ENCODE measurements around the gene PODXL.

DNA sequence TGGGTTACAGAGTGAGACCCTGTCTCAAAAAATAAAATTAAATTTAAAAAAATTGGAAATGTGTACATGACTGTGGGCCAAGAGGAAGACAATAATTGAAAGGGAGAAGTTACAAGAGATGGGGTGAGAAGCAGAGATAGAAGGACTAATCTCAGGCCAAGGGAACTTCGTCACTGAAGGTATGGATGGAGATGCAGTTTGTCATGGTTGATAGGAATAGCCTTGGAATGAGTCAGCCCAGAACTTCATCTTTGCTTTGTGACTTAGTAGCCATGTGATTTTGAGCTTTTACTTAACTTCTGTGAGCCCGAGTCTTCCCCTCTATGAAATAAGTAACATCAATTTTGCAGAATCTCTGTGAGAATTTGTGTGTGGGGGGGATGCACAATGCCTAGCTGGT lies 6.5 kb upstream of the PODXL start:
- TF ChIP-seq HDGF (IDR thresholded peaks at IDR 0.05) (no peak), TAF1 (IDR thresholded peaks at IDR 0.05; ENCODE audit: borderline replicate concordance, low read depth, low read length) (no peak), POLR2AphosphoS2 (IDR thresholded peaks at IDR 0.05; ENCODE audit: low read depth, low read length) (no peak), NR2C1 (IDR thresholded peaks at IDR 0.05) (no peak), TBL1XR1 (IDR thresholded peaks at IDR 0.05; ENCODE audit: low read depth, low read length) (no peak), SP1 (IDR thresholded peaks at IDR 0.05; ENCODE audit: low read depth, low read length) (no peak)
- TF ChIP-seq, protein P1, sequence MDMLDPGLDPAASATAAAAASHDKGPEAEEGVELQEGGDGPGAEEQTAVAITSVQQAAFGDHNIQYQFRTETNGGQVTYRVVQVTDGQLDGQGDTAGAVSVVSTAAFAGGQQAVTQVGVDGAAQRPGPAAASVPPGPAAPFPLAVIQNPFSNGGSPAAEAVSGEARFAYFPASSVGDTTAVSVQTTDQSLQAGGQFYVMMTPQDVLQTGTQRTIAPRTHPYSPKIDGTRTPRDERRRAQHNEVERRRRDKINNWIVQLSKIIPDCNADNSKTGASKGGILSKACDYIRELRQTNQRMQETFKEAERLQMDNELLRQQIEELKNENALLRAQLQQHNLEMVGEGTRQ (IDR thresholded peaks at IDR 0.05; ENCODE audit: borderline replicate concordance, low read depth, low read length), result no peak
- TF ChIP-seq, protein P2, sequence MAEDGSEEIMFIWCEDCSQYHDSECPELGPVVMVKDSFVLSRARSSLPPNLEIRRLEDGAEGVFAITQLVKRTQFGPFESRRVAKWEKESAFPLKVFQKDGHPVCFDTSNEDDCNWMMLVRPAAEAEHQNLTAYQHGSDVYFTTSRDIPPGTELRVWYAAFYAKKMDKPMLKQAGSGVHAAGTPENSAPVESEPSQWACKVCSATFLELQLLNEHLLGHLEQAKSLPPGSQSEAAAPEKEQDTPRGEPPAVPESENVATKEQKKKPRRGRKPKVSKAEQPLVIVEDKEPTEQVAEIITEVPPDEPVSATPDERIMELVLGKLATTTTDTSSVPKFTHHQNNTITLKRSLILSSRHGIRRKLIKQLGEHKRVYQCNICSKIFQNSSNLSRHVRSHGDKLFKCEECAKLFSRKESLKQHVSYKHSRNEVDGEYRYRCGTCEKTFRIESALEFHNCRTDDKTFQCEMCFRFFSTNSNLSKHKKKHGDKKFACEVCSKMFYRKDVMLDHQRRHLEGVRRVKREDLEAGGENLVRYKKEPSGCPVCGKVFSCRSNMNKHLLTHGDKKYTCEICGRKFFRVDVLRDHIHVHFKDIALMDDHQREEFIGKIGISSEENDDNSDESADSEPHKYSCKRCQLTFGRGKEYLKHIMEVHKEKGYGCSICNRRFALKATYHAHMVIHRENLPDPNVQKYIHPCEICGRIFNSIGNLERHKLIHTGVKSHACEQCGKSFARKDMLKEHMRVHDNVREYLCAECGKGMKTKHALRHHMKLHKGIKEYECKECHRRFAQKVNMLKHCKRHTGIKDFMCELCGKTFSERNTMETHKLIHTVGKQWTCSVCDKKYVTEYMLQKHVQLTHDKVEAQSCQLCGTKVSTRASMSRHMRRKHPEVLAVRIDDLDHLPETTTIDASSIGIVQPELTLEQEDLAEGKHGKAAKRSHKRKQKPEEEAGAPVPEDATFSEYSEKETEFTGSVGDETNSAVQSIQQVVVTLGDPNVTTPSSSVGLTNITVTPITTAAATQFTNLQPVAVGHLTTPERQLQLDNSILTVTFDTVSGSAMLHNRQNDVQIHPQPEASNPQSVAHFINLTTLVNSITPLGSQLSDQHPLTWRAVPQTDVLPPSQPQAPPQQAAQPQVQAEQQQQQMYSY (CRISPR knock-in tag; IDR thresholded peaks at IDR 0.05), result no peak
- TF ChIP-seq, protein P3, sequence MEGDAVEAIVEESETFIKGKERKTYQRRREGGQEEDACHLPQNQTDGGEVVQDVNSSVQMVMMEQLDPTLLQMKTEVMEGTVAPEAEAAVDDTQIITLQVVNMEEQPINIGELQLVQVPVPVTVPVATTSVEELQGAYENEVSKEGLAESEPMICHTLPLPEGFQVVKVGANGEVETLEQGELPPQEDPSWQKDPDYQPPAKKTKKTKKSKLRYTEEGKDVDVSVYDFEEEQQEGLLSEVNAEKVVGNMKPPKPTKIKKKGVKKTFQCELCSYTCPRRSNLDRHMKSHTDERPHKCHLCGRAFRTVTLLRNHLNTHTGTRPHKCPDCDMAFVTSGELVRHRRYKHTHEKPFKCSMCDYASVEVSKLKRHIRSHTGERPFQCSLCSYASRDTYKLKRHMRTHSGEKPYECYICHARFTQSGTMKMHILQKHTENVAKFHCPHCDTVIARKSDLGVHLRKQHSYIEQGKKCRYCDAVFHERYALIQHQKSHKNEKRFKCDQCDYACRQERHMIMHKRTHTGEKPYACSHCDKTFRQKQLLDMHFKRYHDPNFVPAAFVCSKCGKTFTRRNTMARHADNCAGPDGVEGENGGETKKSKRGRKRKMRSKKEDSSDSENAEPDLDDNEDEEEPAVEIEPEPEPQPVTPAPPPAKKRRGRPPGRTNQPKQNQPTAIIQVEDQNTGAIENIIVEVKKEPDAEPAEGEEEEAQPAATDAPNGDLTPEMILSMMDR (IDR thresholded peaks at IDR 0.05 in 2 of 3, conservative IDR thresholded peaks at IDR 0.05 in 1 of 3; ENCODE audit: control insufficient read depth in 2 of 3, extremely low read depth in 1 of 3, insufficient read depth in 1 of 3, low read depth in 3 of 3, low read length in 3 of 3), result no peak
